Hematopoietic multipotent progenitor cell treated with erythropoietin and hydrocortisone succinate and interleukin-3 and kit ligand, for 4 days (in vitro differentiated cells): ENCODE results near the gene SEMA5B.

Experiments
- DNase-seq: peaks from one replicate; pipeline ENCODE4 v3.0.0-alpha.2; 2015

The SEMA5B gene

GRCh38 chr3:123054109-123054778 lies 26.7 kb upstream of the SEMA5B start:
- no peak for DNase-seq

DNA sequence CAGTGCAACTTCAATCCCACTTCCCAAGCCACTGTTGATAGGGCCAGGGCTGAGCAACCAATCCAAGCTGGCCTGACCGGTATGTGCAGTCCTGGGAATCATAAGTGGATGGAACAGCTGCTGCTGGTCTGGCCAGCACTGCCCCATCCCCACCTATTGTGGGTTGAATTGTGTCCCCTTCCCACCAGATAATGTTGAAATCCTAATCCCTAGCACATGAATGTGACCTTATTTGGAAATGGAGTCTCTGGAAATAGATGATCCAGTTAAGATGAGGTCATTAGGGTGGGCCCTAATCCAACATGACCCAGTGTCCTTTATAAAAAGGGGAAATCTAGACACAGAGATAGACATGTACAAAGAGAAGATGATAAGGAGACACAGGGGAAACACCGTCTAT lies 25.5 kb upstream of the SEMA5B start:
- DNase-seq = no peak

GRCh38 chr3:123050666-123051065 lies 23.1 kb upstream of the SEMA5B start:
- no peak for DNase-seq

DNA sequence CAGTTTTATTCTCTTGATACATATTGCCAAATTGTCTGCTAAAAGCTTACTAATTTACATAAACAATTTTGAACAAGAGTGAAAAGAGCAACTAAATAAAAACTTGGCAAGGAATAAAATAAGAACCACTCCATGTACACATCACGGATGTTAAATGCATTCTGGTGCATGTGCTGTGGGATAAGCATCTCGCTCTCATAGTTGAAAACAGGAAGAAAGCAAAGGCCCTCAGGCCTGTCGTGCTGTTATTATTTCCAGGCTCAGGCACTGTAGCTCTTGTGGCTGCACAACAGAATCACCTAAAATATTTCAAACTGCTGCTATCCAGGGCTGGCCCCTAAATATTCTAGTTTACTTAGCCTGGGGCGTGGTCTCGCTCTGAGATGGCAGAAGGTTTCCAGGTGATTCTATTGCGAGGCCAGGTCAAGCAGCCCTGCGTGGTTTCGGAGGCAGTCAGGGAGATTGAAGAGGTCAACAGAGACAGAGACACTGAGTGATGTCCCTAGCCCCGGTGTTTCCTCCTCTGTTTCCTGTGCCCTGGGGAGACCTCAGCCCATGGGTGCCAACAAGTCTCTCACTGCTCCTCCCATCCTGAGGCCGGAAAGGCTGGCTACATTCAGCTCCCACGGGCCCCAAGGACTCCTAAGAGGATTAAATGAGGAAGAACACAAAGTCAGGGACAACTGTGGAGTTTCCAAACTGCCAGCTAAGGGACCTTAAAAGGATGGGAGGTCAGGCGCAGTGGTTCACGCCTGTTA lies 21.1 kb upstream of the SEMA5B start:
- peak; percentile 35 for DNase-seq

DNA sequence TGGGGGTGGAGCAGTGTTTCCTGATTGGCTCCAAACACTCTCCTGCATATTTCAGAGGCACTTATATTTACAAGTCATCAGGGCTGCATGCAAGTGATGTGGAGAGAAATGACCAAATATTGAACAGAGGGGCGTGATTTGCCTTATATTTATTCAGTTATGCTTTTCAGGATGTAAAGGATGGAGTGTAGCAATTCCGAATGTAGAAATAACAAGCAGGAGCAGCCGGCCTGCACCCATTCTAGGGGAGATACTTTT lies 19.4 kb upstream of the SEMA5B start:
- DNase-seq = no peak

GRCh38 chr3:123046262-123047061 lies 18.9 kb upstream of the SEMA5B start:
- no peak for DNase-seq

GRCh38 chr3:123044981-123045763 lies 17.6 kb upstream of the SEMA5B start:
- DNase-seq = no peak

GRCh38 chr3:123042413-123042812 lies 14.8 kb upstream of the SEMA5B start:
- DNase-seq = no peak

DNA sequence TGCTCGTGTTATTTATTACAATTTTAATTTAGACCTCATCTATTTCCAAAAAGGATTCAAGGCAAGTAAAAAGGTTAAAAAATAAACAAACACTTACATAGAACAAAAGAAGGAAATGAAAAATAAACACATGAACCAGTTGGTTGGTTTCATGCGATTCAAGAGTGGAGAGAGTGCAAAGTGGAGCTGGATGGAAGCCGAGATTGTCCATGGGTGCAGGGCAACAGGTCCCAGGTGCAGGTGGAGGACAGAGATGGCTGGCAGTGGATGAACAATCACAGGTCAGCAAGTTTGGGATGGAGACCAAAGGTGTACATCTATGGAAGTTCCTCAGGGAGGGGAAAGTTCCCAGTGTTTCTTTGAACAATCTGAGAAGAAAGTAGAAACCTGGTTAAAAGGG lies 11.6 kb upstream of the SEMA5B start:
- DNase-seq = no peak

- no peak for DNase-seq
These were observed 11.2 kb upstream of the SEMA5B start for GRCh38 chr3:123038751-123039150.

DNA sequence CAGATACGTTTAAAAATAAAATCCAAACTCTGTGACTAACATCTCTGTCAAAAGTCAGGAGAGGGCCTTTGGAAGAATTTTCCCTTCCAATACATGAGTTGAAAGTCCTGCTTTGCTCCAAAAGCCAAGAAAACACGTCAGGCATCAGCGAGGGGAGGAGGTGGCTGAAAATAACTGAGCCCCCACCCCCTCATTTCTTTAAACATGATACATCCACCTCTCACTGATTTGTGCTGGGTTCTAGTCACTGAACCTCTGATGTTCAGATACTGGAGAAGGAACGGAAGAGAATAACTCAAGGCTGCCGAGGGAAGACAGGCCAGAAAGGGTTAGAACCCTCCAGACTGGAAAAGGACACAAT lies 9.4 kb upstream of the SEMA5B start:
- DNase-seq = no peak

- peak; percentile 63 for DNase-seq
These were observed 8.9 kb upstream of the SEMA5B start for GRCh38 chr3:123036352-123037014.

DNA sequence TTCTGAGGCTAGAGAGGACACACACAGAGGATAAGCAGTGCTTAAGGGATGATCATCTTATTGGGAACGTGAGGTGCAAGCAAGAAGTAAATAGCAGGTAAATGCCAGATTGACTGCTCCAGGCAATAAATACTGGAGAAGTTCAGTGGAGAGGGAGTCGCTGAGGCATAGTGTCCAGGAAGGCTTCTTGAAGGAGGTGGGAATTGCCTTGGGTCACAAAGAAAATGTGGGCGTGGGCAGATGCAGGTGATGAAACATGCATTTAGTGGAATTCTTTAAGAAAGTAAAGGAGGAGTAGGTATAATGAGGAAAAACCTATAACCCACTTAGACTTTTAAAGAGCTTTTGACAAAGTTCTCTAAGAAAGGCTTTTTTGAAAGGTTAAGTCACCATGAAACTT lies 7.4 kb upstream of the SEMA5B start:
- DNase-seq = no peak

- DNase-seq = no peak
These were observed 6.6 kb upstream of the SEMA5B start for GRCh38 chr3:123034120-123034519.

DNA sequence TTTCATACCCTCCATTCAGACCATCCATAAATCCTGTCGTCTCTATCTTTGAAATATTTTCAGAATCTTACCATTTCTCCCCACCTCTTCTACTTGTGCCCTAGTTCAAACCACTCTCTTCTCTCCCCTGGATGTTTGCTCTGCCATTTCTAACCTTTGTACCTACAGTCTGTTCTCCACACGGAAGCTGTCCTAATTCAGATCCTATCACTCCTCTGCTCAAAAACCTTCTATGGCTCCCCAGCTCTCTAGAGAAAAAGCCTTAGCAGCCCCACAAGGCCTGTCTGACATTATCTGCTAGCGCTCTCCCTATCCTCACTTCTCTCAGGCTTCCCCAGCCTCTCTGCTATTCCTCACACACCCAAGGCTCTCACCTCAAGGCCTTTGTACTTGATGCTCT lies 4.5 kb upstream of the SEMA5B start:
- DNase-seq = no peak

DNA sequence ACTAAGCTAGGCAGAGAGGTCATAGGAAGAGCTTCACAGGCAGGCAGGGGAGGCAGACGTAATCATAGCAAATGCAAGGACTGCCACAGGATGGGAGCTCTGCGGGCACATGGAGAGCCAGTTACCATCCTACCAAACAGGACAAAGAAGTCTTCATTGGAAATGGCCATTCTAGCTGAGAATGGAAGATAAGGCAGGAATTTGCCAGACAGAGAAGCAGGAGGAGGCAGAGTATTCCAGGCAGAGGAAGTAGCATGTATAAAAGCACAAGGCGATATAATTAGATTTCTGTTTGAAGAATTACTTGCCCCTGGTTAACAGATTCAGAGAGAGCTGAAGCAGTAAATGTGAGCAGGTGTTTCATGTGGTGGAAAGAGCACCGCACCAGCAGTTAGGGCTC lies 3.5 kb upstream of the SEMA5B start:
- DNase-seq = no peak

- peak; percentile 83 for DNase-seq
These were observed 768 bp upstream of the SEMA5B start for GRCh38 chr3:123028233-123028828.

DNA sequence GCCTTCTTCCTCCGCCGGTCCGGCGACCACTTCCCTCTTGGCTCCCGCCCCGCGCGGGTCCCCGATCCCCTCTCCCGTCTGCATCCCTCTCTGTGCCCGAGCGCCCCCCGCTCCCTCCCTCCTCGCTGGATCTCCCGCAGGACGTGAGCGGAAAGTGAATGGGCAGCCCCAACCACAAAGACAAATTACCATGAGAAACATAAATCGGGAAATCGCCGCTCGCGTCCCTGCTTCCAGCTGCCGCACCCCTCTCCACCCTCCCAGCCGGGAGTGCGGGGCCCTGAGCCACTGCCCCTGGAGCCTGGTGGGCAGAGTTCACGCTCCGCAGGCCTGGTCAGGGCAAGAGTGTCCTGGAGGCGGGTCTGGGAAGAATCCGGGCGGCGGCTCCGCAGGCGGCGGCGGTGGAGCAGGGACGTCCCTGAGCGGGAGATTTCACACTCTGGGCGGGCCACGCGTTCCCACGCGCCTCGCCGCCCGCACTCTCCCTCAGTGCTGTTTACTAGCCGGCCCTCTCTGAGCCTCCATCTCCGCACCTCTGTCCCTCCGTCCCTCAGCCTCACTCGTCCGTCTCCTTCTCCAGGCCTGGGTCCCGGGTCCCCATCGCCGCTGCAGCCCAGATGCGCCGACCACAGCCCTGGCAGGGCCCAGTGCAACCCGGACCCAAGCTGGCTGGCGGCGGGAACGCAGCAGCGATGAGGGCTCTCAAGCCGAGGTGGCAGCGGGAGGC lies 835 bp downstream of the SEMA5B start:
- DNase-seq = peak; percentile 7

- DNase-seq = peak; percentile 46
These were observed 1.7 kb downstream of the SEMA5B start for GRCh38 chr3:123025642-123026521.

DNA sequence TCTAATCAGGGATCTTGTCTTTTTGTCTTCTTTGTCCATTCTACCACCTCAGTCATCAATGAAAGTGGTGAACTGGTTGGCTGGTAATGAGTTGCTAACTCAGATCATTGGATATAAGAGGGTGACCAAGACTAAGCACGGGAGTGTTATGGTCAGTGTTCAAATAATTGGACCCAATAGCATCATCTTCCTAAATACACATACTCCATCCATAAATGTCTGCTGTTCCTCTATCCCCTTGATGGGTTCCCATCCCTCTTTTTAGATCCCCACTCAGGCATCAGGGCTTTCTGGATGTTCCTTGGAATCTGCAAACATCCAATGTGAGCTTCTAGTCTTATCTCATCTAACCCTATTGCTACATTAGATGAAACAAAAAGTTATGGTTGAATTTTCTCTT lies 3.5 kb downstream of the SEMA5B start:
- DNase-seq = no peak
